ENCODE results near the gene GCGR. TPM values are rescaled to one million over a fixed set of nuclear protein-coding genes. Genes with fewer than 3 reads are reported as not detected.

Gene GCGR
- total and polyA plus RNA-seq, 2 of the 13 experiments (the other 11 are each of a cell fraction or from before 2014, with no cell fraction given) = 0.04 to 0.13 TPM

DNA sequence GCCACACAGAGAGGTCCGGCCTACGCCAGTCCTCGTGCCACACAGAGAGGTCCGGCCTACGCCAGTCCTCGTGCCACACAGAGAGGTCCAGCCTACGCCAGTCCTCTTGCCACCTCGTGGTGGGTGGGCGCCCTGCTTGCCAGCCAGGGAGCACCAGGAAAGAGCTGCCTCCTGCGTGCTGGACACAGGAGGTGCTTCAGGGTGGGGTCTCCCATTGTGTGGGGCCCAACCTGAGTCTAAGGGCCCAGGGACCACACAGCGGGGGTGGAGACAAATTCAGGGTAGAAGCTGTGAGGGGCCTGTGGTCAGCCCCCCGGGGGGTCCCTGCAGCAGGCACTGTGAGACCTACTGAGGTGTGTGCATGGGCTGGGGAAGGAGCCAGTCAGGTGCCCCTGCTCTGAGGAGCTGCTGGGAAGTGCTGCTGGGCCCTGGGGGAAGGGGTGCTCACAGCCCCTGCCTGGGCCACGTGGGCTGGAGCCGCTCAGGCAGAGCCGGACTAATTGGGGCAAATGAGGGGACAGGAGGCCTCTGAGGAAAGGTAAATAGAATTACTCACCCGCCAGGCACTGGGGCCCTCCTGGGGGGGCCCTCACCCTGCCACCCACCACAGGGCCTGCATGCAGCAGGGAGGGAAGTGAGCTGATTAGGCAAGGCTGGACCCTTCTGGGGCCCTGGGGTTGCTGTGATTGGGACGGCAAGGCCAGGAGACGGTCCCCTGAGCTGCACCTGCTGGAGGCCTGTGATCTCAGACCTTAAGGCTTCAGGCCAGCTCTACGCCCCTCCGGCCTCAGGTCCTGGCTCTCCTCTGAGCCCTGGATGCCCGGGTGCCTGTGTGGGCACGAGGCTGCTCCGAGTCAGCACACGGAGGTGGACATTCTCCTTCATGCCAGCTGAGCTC is 11.0 kb downstream of the GCGR start (continued):
- TF ChIP-seq, protein P1, sequence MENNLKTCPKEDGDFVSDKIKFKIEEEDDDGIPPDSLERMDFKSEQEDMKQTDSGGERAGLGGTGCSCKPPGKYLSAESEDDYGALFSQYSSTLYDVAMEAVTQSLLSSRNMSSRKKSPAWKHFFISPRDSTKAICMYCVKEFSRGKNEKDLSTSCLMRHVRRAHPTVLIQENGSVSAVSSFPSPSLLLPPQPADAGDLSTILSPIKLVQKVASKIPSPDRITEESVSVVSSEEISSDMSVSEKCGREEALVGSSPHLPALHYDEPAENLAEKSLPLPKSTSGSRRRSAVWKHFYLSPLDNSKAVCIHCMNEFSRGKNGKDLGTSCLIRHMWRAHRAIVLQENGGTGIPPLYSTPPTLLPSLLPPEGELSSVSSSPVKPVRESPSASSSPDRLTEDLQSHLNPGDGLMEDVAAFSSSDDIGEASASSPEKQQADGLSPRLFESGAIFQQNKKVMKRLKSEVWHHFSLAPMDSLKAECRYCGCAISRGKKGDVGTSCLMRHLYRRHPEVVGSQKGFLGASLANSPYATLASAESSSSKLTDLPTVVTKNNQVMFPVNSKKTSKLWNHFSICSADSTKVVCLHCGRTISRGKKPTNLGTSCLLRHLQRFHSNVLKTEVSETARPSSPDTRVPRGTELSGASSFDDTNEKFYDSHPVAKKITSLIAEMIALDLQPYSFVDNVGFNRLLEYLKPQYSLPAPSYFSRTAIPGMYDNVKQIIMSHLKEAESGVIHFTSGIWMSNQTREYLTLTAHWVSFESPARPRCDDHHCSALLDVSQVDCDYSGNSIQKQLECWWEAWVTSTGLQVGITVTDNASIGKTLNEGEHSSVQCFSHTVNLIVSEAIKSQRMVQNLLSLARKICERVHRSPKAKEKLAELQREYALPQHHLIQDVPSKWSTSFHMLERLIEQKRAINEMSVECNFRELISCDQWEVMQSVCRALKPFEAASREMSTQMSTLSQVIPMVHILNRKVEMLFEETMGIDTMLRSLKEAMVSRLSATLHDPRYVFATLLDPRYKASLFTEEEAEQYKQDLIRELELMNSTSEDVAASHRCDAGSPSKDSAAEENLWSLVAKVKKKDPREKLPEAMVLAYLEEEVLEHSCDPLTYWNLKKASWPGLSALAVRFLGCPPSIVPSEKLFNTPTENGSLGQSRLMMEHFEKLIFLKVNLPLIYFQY (CRISPR knock-in tag; IDR thresholded peaks at IDR 0.05; ENCODE audit: borderline replicate concordance) = peak; percentile 31; the same call in 1 of the 2 replicates
- TF ChIP-seq, protein P2, sequence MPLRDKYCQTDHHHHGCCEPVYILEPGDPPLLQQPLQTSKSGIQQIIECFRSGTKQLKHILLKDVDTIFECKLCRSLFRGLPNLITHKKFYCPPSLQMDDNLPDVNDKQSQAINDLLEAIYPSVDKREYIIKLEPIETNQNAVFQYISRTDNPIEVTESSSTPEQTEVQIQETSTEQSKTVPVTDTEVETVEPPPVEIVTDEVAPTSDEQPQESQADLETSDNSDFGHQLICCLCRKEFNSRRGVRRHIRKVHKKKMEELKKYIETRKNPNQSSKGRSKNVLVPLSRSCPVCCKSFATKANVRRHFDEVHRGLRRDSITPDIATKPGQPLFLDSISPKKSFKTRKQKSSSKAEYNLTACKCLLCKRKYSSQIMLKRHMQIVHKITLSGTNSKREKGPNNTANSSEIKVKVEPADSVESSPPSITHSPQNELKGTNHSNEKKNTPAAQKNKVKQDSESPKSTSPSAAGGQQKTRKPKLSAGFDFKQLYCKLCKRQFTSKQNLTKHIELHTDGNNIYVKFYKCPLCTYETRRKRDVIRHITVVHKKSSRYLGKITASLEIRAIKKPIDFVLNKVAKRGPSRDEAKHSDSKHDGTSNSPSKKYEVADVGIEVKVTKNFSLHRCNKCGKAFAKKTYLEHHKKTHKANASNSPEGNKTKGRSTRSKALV (CRISPR knock-in tag; IDR thresholded peaks at IDR 0.05) = no peak
- TF ChIP-seq RBM39 (IDR thresholded peaks at IDR 0.05; ENCODE audit: low read depth, low read length, poor library complexity, severe bottlenecking) = peak; percentile 39
- no peak for TF ChIP-seq RFX1 (IDR thresholded peaks at IDR 0.05)
- peak; percentile 74; the same call in 1 of the 2 replicates for TF ChIP-seq ZNF563 (CRISPR knock-in tag; IDR thresholded peaks at IDR 0.05)
- TF ChIP-seq, protein P3, sequence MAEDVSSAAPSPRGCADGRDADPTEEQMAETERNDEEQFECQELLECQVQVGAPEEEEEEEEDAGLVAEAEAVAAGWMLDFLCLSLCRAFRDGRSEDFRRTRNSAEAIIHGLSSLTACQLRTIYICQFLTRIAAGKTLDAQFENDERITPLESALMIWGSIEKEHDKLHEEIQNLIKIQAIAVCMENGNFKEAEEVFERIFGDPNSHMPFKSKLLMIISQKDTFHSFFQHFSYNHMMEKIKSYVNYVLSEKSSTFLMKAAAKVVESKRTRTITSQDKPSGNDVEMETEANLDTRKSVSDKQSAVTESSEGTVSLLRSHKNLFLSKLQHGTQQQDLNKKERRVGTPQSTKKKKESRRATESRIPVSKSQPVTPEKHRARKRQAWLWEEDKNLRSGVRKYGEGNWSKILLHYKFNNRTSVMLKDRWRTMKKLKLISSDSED (CRISPR knock-in tag; IDR thresholded peaks at IDR 0.05) = no peak
- no peak for TF ChIP-seq JUNB (CRISPR knock-in tag; IDR thresholded peaks at IDR 0.05; ENCODE audit: borderline replicate concordance)
- no peak for TF ChIP-seq AKAP8 (CRISPR knock-in tag; IDR thresholded peaks at IDR 0.05)
- peak; percentile 44; the same call in 1 of the 2 replicates for TF ChIP-seq ZNF891 (CRISPR knock-in tag; IDR thresholded peaks at IDR 0.05)
- no peak for TF ChIP-seq ZNF558 (CRISPR knock-in tag; IDR thresholded peaks at IDR 0.05; ENCODE audit: borderline replicate concordance)
- TF ChIP-seq, protein P4, sequence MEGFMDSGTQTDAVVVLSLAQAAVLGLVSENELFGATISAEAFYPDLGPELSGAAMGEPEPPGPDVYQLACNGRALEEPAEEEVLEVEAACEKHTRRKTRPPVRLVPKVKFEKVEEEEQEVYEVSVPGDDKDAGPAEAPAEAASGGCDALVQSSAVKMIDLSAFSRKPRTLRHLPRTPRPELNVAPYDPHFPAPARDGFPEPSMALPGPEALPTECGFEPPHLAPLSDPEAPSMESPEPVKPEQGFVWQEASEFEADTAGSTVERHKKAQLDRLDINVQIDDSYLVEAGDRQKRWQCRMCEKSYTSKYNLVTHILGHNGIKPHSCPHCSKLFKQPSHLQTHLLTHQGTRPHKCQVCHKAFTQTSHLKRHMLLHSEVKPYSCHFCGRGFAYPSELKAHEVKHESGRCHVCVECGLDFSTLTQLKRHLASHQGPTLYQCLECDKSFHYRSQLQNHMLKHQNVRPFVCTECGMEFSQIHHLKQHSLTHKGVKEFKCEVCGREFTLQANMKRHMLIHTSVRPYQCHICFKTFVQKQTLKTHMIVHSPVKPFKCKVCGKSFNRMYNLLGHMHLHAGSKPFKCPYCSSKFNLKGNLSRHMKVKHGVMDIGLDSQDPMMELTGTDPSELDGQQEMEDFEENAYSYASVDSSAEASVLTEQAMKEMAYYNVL (CRISPR knock-in tag; IDR thresholded peaks at IDR 0.05; ENCODE audit: borderline replicate concordance) = no peak
- peak; percentile 63; the same call in 1 of the 2 replicates for TF ChIP-seq MED1 (CRISPR knock-in tag; IDR thresholded peaks at IDR 0.05)
- no peak for TF ChIP-seq ZNF768 (CRISPR knock-in tag; IDR thresholded peaks at IDR 0.05)
- TF ChIP-seq CAMTA2 (CRISPR knock-in tag; IDR thresholded peaks at IDR 0.05; ENCODE audit: borderline replicate concordance) = no peak

Measured in HepG2 (cell line).